HepG2 (cell line): ENCODE results near the gene NRSN2. TPM values are rescaled to one million over a fixed set of nuclear protein-coding genes. Genes with fewer than 3 reads are reported as not detected.

Experiments used
- ARID5B ChIP-seq: IDR thresholded peaks from 2 replicates; pipeline ENCODE4 v1.4.0; 2020; ENCODE audit warnings: mild to moderate bottlenecking, missing genetic modification reagents
- BRCA1 ChIP-seq: sonication (generic); formaldehyde crosslinking; IDR thresholded peaks from 2 replicates; pipeline ENCODE4 v1.4.0; 2020; ENCODE audit warnings: missing genetic modification reagents
- ETV5 ChIP-seq: IDR thresholded peaks from 2 replicates; pipeline ENCODE4 v1.6.1; 2018; ENCODE audit warnings: missing biosample characterization, missing genetic modification reagents, inconsistent platforms, borderline replicate concordance
- FOXM1 ChIP-seq: sonication (generic); formaldehyde crosslinking; IDR thresholded peaks from 2 replicates; pipeline ENCODE4 v1.5.0; 2020; ENCODE audit warnings: missing genetic modification reagents
- HNRNPK ChIP-seq: fragments of 200-400 bp; formaldehyde crosslinking; IDR thresholded peaks from 2 replicates; pipeline ENCODE4 v1.6.1; 2018; ENCODE audit warnings: low read length, low read depth, moderate library complexity, mild to moderate bottlenecking; ENCODE audit not compliant: poor library complexity, severe bottlenecking
- KDM3A ChIP-seq: IDR thresholded peaks from 2 replicates; pipeline ENCODE4 v1.6.1; 2018; ENCODE audit warnings: low read depth, missing compliant biosample characterization
- KLF13 ChIP-seq: sonication (generic); formaldehyde crosslinking; IDR thresholded peaks from 2 replicates; pipeline ENCODE4 v1.4.0; 2020; ENCODE audit warnings: mild to moderate bottlenecking, missing genetic modification reagents
- LRRFIP1 ChIP-seq: sonication (generic); formaldehyde crosslinking; conservative IDR thresholded peaks from 2 replicates; pipeline ENCODE4 v1.4.0; 2020; ENCODE audit warnings: missing genetic modification reagents
- NCOA1 ChIP-seq: sonication (generic); formaldehyde crosslinking; IDR thresholded peaks from 2 replicates; pipeline ENCODE4 v1.9.0; 2021; ENCODE audit warnings: missing genetic modification reagents
- NR3C1 ChIP-seq: sonication (generic); formaldehyde crosslinking; IDR thresholded peaks from 2 replicates; pipeline ENCODE4 v1.4.0; 2020; ENCODE audit warnings: missing genetic modification reagents
- PITX1 ChIP-seq: sonication (generic); formaldehyde crosslinking; IDR thresholded peaks from 2 replicates; pipeline ENCODE4 v1.5.1; 2020; ENCODE audit warnings: mild to moderate bottlenecking, missing genetic modification reagents
- ZBTB38 ChIP-seq: sonication (generic); formaldehyde crosslinking; IDR thresholded peaks from 2 replicates; pipeline ENCODE4 v1.5.1; 2020; ENCODE audit warnings: mild to moderate bottlenecking, missing genetic modification reagents
- ZBTB7A ChIP-seq: sonication (generic); formaldehyde crosslinking; IDR thresholded peaks from 2 replicates; pipeline ENCODE4 v1.8.0; 2022; ENCODE audit warnings: mild to moderate bottlenecking, missing genetic modification reagents
- ZMYM2 ChIP-seq: sonication (generic); formaldehyde crosslinking; IDR thresholded peaks from 2 replicates; pipeline ENCODE4 v1.8.0; 2022; ENCODE audit warnings: mild to moderate bottlenecking, missing genetic modification reagents
- ZNF20 ChIP-seq: sonication (generic); formaldehyde crosslinking; IDR thresholded peaks from 2 replicates; pipeline ENCODE4 v1.4.0; 2020; ENCODE audit warnings: mild to moderate bottlenecking, moderate library complexity, missing genetic modification reagents
- ZNF317 ChIP-seq: sonication (generic); formaldehyde crosslinking; IDR thresholded peaks from 2 replicates; pipeline ENCODE4 v1.5.0; 2020; ENCODE audit warnings: mild to moderate bottlenecking, missing genetic modification reagents
- ZNF33B ChIP-seq: sonication (generic); formaldehyde crosslinking; IDR thresholded peaks from 2 replicates; pipeline ENCODE4 v1.5.1; 2020; ENCODE audit warnings: mild to moderate bottlenecking, missing genetic modification reagents
- ZNF432 ChIP-seq: sonication (generic); formaldehyde crosslinking; IDR thresholded peaks from 2 replicates; pipeline ENCODE4 v1.5.0; 2020; ENCODE audit warnings: missing genetic modification reagents, mild to moderate bottlenecking, borderline replicate concordance
- ZNF501 ChIP-seq: sonication (generic); formaldehyde crosslinking; IDR thresholded peaks from 2 replicates; pipeline ENCODE4 v1.5.1; 2020; ENCODE audit warnings: mild to moderate bottlenecking, moderate library complexity, missing genetic modification reagents
- ZNF513 ChIP-seq: sonication (generic); formaldehyde crosslinking; conservative IDR thresholded peaks from 2 replicates; pipeline ENCODE4 v1.5.0; 2020; ENCODE audit warnings: missing genetic modification reagents
- polyA plus RNA-seq, 8 experiments: library from polyadenylated mRNA; depleted of rRNA in 3 of 8; stranded (reverse) in 7 of 8; unstranded in 1 of 8; fragments of >200 nt; fragmentation: Illumina TruSeq in 4 of 8; extraction: Trizol in 4 of 8; gene quantifications; 2 replicates each; pipeline versions ENCODE4 v1.2.1 to v1.2.3, GENCODE V29; 2011 to 2016; ENCODE audit warnings: low read depth in 4 of 8, missing spikeins in 1 of 8, mixed read lengths in 1 of 8; ENCODE audit not compliant: insufficient read depth in 1 of 8
- total RNA-seq, 5 experiments: library from RNA; depleted of rRNA; stranded (reverse); fragments of >200 nt; fragmentation: Illumina TruSeq; extraction: Trizol; gene quantifications; 2 replicates each; pipeline ENCODE4 v1.2.3, GENCODE V29; 2016; ENCODE audit warnings: low read depth in 1 of 5
- TF ChIP-seq, protein P1 (sequence below): sonication (generic); formaldehyde crosslinking; IDR thresholded peaks from 2 replicates; pipeline ENCODE4 v1.4.0; 2020; ENCODE audit warnings: missing genetic modification reagents

Gene NRSN2
- total and polyA plus RNA-seq, 2 of the 13 experiments (the other 11 are each of a cell fraction or from before 2014, with no cell fraction given), result 32.3 to 49.4 TPM

- TF ChIP-seq ZBTB38 (CRISPR knock-in tag) (peak; percentile 75), ZNF317 (CRISPR knock-in tag) (peak; percentile 71), BRCA1 (CRISPR knock-in tag) (no peak), ETV5 (CRISPR knock-in tag) (no peak; the same call in 1 of the 2 replicates), HNRNPK (no peak), ZMYM2 (no peak), KLF13 (CRISPR knock-in tag) (no peak), ZNF432 (CRISPR knock-in tag) (no peak), ZNF501 (CRISPR knock-in tag) (peak; percentile 17; the same call in 1 of the 2 replicates), FOXM1 (CRISPR knock-in tag) (no peak), ZNF20 (CRISPR knock-in tag) (no peak), KDM3A (CRISPR knock-in tag) (no peak), ZNF513 (CRISPR knock-in tag) (no peak), ZNF33B (CRISPR knock-in tag) (no peak), ZBTB7A (CRISPR knock-in tag) (peak; percentile 26; the same call in 1 of the 2 replicates), PITX1 (CRISPR knock-in tag) (no peak; the same call in 1 of the 2 replicates), NR3C1 (CRISPR knock-in tag) (no peak), LRRFIP1 (CRISPR knock-in tag) (0 out of 2 replicates have a peak, but pooled peaks have one; percentile 31), ARID5B (CRISPR knock-in tag) (no peak; the same call in 1 of the 2 replicates), NCOA1 (CRISPR knock-in tag) (no peak)
- TF ChIP-seq, protein P1, sequence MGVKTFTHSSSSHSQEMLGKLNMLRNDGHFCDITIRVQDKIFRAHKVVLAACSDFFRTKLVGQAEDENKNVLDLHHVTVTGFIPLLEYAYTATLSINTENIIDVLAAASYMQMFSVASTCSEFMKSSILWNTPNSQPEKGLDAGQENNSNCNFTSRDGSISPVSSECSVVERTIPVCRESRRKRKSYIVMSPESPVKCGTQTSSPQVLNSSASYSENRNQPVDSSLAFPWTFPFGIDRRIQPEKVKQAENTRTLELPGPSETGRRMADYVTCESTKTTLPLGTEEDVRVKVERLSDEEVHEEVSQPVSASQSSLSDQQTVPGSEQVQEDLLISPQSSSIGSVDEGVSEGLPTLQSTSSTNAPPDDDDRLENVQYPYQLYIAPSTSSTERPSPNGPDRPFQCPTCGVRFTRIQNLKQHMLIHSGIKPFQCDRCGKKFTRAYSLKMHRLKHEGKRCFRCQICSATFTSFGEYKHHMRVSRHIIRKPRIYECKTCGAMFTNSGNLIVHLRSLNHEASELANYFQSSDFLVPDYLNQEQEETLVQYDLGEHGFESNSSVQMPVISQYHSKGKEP (CRISPR knock-in tag), result no peak
These were observed 53.8 kb downstream of the NRSN2 start (continued) for GRCh38 chr20:400454-401275.
